NCI-H82 (cell line): ENCODE results near the gene PHF3.

Source experiments
- DNase-seq: peaks from one replicate; lab custom pipeline; 2025; lab: John Stamatoyannopoulos, UW

PHF3 gene

DNA sequence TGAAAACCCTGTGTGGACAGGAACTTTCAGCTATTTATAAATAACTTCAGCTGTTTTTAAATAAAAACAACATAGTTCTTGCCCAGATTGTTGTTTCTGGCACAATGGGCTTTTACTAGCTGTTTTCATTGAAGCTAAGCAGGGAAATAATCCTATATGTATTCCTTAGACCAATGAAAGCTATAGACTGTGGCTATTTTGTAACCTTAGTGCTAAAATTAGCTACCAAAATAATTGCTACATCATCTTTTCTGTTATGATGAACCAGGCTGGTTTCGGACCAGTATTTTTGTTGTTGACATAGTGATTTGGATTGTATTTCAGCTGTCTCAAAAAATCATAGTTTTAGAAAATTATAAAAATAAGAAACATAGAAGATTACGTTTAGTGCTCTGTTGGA is 13.7 kb downstream of the PHF3 start:
- DNase-seq, result no peak

DNA sequence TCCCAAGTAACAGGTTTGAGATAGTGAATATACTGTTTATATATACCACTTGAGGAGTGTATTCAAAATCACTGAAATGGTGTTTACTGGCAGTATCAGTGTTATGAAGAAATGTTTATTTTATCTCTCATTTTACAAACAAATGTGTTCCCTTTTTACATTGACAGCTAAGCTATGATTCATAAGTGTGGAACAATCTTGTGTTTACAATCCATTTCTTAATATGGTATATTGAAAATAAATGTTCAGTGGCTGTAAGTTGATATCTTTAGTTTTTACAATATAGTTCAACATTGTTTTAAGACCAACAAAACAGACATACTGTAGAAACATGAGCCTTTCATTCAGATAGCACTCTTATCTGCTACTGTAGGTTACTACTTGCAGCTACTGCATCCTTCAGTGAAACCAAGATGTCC is 14.3 kb downstream of the PHF3 start:
- DNase-seq, result no peak

DNA sequence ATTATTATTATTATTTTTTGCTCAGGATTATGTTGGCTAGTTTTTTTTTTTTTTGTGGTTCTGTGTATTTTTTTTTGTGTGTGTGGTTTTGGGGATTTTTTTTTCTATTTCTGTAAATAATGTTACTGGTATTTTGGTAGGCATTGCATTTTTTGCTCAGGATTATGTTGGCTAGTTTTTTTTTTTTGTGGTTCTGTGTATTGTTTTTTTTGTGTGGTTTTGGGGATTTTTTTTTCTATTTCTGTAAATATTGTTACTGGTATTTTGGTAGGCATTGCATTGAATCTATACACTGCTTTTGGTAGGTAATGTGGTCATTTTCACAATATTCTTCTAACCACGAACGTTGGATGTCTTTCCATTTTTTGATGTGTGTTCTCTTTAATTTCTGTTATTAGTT is 17.4 kb downstream of the PHF3 start:
- no peak for DNase-seq

DNA sequence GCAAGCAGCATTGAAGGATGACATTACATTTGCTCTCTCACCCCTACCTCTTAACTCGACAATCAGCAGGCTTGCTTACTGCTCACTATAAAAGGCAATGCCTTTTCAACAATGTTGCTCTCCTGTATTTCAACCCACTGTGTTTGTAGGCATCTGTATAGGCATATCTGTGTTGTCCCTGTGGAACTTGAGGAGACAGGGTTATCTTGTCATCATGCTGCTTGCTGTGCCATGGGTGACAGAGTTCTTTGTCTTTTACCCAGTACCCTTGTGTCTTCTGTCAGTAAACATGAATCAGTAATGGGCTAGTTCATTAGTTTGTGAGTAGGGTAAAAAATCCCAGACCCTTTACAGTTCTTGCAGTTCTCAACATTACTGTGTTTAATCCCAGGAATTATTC is 25.2 kb downstream of the PHF3 start:
- DNase-seq, result no peak

- DNase-seq, result no peak
Measured at GRCh38 chr6:63661769-63662168, 26.2 kb downstream of the PHF3 start.

- no peak for DNase-seq
Measured at GRCh38 chr6:63663147-63663955, 27.7 kb downstream of the PHF3 start.

DNA sequence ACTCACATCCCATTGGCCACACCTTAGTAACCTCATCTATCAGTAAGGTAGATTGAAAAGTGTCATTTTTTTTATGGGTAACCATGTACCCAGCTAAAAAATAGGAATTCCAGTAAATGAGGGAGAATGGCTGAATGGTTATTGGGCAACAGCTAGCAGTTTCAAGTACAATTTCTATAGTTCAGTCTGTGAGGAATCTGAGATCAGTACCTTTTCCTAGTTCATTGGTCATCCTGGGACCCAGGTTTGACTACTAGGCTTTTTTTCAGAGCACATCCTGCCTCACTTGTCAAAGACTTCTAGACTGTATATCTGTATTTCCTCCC is 28.3 kb downstream of the PHF3 start:
- no peak for DNase-seq

- no peak for DNase-seq
Measured at GRCh38 chr6:63671098-63671754, 35.6 kb downstream of the PHF3 start.

GRCh38 chr6:63672582-63673129 is 37.1 kb downstream of the PHF3 start:
- DNase-seq, result no peak

DNA sequence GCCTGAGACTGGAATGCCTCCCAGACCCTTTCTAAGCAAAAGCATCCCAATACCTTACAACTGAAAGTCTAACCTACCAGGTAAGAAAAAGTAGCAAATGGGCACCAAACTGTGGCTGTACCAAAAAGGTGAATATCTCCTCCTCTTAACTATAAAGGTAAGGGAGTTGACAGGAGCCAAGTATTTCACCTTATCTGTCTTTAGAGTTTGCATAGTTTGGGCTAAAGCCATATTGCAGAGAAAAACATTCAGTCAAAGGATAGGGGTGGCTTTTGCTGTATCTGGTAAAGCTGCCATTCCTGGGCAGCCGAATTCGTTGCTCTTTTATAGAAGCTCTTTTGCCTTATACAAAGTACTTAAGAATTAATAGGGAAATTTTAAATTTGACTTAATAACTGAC is 38.1 kb downstream of the PHF3 start:
- DNase-seq, result no peak

- DNase-seq, result no peak
Measured at GRCh38 chr6:63674635-63675034, 39.0 kb downstream of the PHF3 start.

DNA sequence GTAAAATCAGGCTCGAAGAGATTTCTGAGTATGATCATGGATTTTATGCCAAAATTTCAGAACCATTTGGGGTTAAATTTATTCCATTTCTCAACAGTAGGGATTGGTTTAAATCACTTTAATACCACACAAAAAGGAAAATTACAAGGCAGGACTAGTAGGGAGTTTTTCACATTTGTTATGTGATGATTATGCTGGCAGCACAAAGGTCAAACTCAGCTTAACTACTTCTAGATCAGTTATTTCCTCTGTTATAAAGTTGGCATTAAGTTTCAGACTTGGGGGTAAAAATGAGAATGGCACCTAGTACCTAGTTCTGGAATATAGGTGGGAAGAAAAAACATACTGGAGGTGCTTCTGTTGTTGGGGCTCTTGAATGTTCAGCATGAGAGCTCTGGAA is 39.5 kb downstream of the PHF3 start:
- DNase-seq, result no peak

DNA sequence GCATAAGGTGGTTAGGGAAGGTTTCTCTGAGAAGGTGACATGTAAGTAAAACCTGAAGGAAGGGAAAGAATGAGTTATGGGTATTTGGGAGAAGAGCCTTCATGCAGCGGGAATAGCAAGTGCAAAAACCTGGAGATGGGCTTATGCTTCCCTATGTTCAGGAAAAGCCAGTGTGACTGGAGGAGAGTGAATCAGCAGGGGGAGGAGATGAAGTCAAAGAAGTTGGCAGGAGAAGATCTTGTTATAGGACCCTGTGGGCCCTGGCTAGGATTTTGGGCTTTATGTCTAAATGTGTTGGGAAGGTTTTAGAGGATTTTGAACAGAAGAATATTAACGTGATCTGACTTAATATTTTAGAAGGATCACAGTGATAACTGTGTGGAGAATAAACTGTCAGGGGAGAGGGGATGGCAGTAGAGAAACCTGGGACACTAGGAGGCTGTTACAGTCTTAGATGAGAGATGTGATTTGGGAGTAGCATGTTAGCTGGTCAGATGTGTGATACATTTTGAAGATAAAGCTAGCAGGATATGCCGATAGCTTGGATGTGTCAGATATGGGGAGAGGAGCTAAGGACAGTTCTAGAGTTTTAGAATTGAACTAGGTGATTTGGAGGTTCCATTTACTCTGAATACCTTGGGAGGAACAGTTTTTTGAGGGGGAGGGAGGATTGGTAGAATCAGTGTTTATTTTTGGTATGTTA is 41.0 kb downstream of the PHF3 start:
- DNase-seq, result no peak

DNA sequence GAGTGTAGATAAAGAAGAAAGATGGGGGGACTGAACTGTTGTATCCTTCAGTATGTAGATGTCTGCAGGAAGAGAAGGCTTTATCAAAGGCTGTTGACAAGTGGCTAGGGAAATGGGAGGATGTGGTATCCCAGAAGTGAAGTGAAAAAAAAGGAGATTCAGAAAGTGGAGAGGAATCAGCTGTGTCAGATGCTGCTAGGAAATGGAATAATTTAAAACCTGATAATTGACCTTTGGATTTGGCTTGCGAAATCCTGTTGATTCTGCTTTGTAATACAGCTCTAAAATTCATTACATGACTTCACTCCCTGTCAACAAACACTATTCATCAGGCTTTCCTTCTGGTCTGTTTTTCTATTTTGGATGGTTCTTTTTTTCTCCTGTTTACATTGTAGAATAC is 41.7 kb downstream of the PHF3 start:
- DNase-seq, result no peak

- no peak for DNase-seq
Measured at GRCh38 chr6:63683071-63683603, 47.5 kb downstream of the PHF3 start.

GRCh38 chr6:63685446-63686379 is 50.1 kb downstream of the PHF3 start:
- DNase-seq, result no peak

- DNase-seq, result no peak
Measured at GRCh38 chr6:63689421-63689820, 53.8 kb downstream of the PHF3 start.

DNA sequence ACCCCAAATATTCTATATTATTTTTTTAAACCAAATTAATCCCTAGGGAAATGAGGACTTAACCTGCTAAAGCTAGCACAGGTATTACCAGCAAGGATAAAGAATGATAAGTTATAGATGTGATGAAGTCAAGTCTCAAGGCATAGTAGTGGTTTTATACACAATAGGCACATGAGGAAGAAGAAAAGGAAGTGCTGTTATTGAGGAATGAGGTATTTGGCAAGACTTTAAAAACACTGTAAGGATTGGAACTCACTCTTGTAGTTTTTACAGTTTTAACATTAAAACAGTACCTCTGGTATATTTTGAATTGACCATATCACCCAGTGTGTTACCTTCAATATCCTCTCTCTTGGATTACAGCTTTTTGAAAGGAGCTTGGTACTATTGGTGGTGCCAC is 54.6 kb downstream of the PHF3 start:
- no peak for DNase-seq

DNA sequence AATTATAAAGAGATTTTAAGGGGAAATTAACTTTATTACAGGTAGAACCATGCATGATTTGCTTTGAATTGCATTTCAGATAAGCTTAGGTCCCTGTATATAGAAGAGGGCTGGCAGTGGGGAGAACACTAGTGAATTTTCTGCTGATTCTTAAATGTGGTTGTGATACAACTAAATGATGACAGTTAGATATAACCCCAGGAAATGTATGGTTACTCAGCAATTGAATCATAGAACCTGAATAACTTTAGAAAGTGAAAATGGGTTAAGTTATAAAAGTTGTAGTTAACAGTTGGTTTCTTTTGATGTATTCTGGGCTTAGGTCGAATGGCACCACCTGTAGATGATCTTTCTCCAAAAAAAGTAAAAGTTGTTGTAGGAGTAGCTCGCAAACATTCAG is 70.1 kb downstream of the PHF3 start:
- DNase-seq, result no peak

- DNase-seq, result no peak
Measured at GRCh38 chr6:63706630-63707029, 71.0 kb downstream of the PHF3 start.

DNA sequence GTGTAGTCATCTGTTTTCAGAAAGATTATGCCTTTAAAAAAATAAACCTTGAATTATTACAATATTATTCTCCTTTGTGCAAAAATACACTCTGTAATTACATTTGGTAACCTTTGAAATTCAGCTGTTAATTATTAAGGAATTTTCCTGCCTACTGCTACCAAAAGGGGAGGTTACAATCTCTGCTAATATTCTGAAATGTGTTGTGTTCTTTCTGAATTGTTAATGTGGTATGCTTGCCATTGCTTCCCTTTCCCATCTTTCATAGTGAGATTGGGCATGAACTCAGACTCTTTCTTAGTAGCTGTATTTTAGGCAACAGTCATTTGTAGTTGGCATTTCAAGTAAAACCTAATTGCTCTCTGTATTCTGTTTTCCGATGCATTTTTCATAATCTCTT is 73.0 kb downstream of the PHF3 start:
- DNase-seq, result no peak

DNA sequence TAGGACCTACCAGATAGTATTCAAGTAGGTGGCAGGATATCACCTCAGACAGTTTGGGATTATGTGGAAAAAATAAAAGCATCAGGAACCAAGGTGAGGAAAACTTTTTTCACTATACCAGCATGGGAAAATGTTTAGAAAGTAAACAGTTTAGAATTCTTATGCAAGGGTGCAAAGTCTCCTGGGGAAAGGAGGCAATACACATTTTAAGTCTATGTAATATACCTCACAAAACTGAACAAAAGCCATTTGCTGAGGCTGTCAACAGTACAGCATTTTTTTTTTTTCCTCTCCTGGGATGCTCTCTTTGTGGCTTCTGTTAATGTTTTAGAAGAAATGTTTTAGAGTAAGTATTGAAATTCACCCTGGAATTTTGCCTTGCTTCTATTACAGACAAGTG is 73.5 kb downstream of the PHF3 start:
- no peak for DNase-seq
